HG03280 (cell line): ENCODE data around the gene MAB21L4.

Source experiments
- ATAC-seq: cut with Tn5 transposase; IDR thresholded peaks from one replicate; pipeline ENCODE4 v1.9.1; 2021; ENCODE audit warnings: mild to moderate bottlenecking, moderate library complexity; ENCODE audit not compliant: unreplicated experiment

MAB21L4 gene

GRCh38 chr2:240925568-240926515 lies 29.9 kb upstream of the MAB21L4 start:
- ATAC-seq, result no peak

- no peak for ATAC-seq
These were observed 29.2 kb upstream of the MAB21L4 start for GRCh38 chr2:240925191-240925567.

DNA sequence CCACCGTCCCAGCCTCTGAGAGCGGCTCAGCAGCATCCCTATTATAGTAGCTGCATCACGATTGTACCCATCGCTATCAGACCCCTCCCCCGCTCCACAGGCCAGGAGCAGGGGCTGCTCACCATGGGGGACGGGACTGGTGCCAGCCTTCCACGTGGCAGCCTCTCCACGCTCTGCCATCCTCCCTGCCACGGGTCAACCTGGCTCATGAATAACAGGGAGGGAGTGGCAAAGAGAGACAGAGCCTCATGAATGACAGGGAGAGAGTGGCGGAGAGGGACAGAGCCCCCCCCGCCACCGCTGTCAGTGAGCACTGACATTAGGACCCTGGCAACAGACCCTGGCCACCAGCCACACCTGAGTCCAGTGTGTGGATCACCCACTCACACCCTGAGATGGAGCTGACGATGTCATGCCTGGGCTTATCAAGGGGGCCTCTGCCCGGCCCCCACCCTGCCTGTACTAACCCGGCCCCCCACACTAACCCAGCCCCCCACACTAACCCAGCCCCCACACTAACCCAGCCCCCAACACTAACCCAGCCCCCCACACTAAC lies 27.1 kb upstream of the MAB21L4 start:
- ATAC-seq, result no peak

DNA sequence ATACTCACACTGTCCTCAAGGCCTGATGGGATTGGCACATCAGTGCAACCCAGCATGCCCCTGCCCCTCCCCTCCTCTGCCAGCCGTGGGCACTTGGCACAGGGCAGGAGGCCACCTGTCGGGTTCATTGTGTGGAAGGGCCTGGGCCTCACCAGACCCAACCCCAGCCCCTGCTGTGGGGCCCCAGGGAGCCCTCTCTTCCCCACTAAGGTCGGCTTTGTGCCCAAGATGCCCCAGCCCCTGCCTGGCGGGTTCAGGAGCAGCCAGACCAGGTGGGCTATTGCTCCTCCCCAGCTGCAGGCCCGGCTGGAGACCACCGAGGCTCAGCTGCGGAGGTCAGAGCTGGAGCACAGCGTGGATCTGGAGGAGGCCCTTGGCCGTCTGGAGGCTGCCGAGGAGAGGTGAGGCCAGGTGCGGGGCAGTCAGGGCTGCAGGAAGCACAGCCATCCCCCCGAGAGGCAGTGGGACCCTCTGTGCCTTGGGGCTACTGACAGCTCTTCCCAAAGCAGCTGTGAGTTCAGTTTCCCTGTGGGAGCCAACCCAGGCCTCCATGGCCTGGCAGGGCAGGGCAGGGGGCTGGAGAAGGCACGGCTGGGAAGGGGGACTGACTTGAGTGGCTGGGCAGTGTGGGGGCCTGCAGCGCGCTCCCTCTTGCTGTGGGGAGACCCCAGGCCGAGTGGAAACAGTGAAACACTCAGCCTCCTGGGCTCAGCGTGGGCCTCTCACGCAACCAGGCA lies 26.5 kb upstream of the MAB21L4 start:
- no peak for ATAC-seq

GRCh38 chr2:240921995-240922244 lies 26.0 kb upstream of the MAB21L4 start:
- no peak for ATAC-seq

DNA sequence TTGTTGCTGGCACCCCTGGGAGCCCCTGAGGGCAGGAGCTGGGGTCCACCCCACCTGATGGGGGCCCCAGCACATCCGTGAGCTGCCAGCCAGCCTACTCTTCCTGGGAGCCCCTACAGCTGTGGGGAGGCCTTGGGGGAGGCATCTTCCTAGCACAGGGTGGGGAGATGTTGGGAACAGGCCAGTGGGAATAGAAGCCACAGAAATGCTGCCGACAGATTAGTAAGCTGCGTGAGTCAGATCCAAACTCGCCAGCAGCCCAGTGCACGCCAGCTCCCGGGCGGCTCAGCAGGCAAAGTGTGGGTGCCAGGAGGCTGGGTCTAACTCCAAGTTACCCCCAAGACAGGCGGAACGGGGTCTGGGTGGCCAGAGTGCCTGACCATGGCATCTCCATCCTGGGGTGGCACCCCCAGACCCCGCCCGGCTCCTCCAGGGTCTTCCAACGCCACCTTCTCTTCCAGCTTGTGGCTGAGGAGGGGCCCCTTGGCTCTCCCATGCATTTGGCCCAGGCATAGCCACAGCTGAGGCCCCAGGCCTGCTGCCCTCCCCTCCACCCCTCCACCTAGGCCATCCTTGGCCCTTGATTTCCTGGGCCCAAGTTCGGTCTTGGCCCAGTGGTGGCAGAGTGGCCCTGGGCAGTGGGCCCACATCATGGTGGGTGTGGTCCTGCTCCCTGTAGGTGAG lies 25.5 kb upstream of the MAB21L4 start:
- ATAC-seq, result no peak

GRCh38 chr2:240920783-240921231 lies 24.9 kb upstream of the MAB21L4 start:
- ATAC-seq, result no peak

DNA sequence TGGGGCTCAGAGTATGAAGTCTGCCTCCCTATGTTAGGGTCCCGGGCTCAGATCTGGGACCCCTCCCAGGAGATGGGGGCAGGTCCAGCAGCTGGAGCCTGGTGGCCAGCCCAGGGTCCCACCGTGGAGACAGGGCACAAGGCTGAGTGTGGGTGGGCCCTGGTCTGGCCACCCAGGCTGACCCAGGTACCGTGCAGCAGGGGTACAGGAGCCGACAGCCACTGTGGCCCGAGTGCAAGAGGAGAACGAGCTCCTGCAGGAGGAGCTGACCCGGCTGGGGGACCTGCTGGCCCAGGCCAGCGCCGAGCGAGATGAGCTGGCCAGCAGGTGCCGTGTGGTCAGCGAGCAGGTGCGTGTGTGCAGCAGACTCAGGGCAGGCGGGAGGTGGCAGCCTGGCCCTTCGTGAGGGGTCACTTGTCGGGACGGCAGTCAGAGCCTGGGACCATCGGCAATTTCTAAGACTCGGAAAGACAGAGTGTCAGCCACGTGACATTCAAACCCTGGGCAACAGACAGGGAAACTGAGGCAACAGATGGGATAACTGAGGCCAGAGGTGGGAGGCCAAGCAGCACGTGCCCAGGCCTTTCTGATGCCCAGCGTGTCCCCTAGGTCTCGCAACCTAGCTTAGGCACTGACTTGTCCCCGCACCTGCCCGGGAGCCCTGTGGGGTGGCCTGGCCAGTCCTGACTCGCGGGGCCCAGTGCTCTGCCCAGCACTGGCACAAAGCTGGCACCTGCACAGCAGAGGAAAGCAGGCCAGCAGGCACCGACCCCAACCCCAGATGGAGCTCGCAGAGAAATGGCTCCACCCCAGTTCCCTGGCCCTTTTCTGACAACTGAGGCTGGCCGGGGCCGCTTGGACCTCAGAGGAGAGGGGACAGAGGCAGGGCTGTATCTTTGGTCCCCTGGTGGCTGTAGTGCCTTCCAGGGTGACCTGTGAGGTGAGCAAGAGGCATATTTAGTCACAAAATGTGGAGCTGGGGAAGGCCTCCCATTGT lies 24.1 kb upstream of the MAB21L4 start:
- no peak for ATAC-seq

DNA sequence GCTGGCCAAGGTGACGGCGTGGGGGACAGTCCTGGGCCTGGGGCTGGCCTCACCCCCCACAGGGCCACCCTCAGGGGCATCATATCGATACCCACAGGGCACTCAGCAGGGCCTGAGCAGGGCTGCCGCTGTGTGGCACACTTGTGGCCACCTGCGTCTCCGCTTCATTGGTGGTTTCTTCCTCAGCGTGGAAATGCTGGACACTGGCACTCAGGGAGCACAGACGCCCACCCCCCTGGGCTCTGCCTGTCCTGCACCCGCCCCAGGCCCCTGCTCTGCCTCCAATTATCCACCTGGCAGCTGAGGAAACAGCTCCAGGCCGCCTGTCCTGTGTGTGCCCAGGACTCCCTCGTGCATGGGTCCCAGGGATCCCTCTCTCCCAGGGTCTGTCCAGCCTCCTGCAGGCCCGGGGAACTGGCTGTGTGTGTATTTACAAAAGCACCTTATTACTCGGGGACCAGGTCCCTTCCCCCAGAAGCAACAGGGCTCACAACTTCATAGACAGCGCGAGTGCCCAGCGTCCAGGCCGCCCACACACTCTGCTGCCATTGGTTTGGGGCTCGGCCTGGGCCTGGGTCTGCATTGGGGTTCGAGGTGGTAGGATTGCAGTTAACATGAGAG lies 23.3 kb upstream of the MAB21L4 start:
- no peak for ATAC-seq

DNA sequence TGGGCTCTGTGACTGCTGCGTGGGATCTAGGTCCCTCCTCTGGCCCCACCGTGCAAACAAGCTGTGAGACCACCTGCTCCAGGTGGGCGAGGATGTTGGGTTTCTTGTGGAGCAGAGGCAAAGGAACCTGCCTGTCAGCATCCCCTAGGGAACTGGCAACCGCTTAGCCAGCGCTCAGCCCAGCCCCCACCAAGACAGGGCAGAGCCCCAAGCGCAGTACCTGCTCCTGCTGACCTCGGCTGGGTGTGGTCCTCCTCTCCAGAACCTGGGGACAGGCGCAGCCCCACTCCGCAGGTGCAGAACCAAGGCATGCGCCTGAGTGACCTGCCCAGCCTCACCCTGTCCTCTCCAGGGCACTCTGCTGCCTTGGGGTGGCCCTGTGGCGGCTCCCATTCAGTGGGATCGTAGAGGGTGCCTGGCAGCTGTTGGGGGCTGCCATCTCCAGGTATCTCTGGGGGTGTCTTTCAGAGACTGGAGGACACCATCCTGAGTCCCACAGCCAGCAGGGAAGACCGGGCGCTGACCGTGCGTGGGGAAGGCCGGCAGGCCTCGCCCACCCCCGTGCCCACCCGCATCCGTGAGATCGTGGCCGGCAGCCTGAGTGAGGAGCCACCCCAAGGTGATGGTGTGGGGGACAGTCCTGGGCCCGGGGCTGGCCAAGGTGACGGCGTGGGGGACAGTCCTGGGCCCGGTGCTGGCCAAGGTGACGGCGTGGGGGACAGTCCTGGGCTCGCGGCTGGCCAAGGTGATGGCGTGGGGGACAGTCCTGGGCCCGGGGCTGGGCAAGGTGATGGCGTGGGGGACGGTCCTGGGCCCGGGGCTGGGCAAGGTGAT lies 22.5 kb upstream of the MAB21L4 start:
- ATAC-seq, result no peak

DNA sequence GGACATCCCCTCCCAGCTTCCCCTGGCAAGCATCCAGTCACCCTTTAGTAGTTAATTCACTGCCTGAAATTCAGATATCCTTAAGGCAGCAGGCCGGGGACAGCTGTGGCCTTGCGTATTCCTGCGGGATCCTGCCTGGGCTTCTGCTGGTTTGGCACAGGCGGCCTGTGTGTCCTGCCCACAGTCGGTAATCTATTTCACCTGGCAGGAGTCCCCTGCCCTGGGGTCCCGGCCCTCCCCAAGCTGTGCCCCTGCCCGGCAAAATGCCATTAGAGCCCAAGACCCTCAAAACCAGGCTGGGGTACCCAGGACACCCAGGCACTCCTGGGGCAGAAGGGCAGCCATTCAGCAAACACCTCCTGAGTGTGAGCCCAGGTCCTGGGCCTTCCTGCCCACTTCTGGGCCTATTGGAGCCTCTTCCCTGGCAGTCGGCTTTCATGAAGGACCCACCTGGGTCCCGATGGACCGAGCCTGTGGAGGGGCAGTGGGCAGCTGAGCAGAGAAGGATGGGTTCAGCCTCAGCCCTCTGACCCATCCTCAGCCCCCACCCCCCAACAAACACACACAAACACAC lies 21.8 kb upstream of the MAB21L4 start:
- ATAC-seq, result no peak

DNA sequence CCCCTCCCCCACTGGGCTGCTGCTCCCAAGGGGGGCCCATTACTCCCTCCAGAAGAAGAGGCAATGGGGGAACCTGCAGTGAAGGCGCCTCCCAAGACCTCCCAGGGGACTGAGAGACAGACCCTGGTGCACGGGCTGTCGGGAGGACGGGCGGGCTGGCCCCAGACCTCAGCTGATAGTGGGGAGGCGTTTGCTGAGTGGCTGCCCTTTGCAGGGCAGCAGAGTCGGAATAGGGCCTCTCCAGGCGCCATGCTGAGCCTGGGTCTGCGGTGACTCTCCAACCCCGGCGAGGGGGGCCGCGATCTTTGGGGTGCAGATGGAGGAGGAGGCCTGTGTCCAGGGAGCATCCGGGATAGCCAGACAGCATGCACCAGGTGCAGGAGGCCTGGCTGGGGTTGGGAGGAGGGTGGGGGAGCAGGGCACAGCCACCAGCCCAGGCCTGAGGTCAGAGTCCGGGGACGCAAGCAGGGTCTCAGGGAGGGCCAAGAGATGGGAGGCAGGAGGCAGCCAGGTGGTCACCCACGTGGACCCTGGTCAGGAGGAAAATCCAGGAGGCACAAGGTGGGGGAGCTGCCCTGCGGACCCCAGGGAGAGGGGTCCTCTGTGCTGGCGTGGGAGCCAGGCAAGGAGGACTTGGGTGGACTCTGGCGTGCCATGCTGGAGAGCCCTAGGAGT lies 21.2 kb upstream of the MAB21L4 start:
- ATAC-seq, result no peak

DNA sequence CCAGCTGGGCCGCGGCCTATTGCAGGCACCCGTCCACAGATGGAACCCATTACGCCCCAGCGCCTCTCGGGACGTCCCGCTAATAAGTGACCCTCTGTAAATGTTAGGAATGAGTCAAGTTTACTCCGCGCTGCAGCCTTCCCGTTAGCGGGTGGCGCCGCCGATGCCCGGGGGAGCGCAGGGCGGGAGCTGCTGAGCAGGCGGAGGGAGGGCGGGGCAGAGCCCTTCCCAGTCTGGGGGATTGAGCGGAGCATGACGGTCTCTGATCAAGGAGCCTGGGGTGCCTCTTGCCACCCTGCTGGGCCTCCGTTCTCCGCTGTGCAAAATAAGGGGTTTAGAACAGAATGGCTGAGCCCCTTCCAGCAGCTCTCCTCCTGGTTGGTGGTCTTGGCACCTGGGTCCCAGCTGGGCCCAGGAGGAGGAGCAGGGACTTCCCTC lies 20.6 kb upstream of the MAB21L4 start:
- ATAC-seq, result no peak

GRCh38 chr2:240915526-240916341 lies 19.8 kb upstream of the MAB21L4 start:
- no peak for ATAC-seq

DNA sequence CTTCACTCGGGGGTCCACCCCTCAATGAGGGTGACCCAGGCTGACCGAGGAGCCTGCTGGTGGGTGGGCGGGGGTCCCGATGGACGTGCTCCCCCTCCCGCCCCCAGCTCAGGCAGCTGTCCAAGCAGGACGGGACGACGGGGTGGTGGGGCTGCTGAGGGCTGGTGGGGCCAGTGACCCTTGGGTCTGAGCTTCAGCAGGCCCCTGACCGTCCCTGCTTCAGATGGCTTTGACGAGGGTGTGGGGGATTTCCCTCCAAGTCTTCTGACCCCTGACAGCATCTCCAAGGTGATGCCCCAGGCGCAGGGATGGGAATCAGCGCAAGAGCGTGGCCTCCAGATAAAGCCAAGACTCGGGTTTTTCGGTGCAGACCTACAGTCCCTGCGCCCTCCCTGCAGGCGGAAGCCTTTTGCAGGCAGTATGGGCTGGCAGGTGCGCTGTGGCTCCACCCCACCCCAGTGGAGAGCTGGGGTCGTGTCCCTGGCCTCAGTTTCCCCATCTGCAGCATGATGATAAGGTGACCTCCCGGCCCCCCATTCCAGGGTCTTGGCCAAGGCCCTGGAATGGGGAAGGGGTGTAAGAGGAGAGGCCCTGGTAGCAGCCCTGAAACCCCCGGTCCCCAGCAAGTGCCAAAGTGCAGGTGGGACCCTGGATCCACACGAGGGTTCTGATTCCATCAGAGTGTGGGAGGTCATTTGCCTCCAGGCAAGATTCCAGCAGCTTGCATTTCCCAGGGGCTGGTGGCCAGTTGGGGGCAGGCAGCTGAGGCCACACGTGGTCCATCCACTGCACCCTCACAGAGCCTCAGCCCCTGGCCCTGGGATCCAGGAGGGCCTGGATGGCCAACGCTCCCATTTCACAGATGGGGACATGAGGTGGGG lies 18.9 kb upstream of the MAB21L4 start:
- no peak for ATAC-seq
